Gastroesophageal sphincter (tissue), 4 donors: Measurements from ENCODE around the gene NFATC3. TPM values are rescaled to one million over a fixed set of nuclear protein-coding genes. Genes with fewer than 3 reads are reported as not detected.

Source experiments
- ATAC-seq: fragments of 150-250 bp; one replicate; pipeline ENCODE4 v1.9.1; 2016; ENCODE audit warnings: mild to moderate bottlenecking, moderate library complexity
- H3K27ac ChIP-seq, 4 donors: fragments of 200-600 bp; sonication (generic) in 3 of 4; 1 replicate in 3 of 4; 2 replicates in 1 of 4; pipeline ENCODE4 v1.5.1; 2016 to 2019
- H3K27me3 ChIP-seq: fragments of 200-600 bp; sonication (generic); one replicate; pipeline ENCODE4 v1.5.1; 2019
- H3K36me3 ChIP-seq, 2 donors: fragments of 200-600 bp; sonication (generic); one replicate each; pipeline ENCODE4 v1.5.1; 2019; ENCODE audit warnings: control low read depth in 1 of 2
- H3K4me1 ChIP-seq, 3 donors: fragments of 200-600 bp; sonication (generic); 1 replicate in 2 of 3; 2 replicates in 1 of 3; pipeline ENCODE4 v1.5.1; 2016 to 2019; ENCODE audit warnings: control low read depth in 2 of 3
- H3K4me3 ChIP-seq, 2 donors: fragments of 200-600 bp; sonication (generic); one replicate each; pipeline ENCODE4 v1.5.1; 2019; ENCODE audit warnings: mild to moderate bottlenecking in 1 of 2, moderate library complexity in 1 of 2
- H3K9me3 ChIP-seq, 3 donors: fragments of 200-600 bp; sonication (generic); one replicate each; pipeline ENCODE4 v1.5.1; 2017 to 2019; ENCODE audit warnings: control low read depth in 2 of 3
- CTCF ChIP-seq, 4 experiments: fragments of 200-600 bp in 2 of 4; fragments of 450-650 bp in 2 of 4; sonication (generic) in 1 of 4; IDR thresholded peaks; one replicate each; pipeline ENCODE4 v1.5.1; 2017 to 2019; ENCODE audit warnings: antibody characterized with exemption in 4 of 4, mild to moderate bottlenecking in 2 of 4, moderate library complexity in 2 of 4
- EP300 ChIP-seq: sonication (generic); formaldehyde crosslinking; IDR thresholded peaks from one replicate; pipeline ENCODE4 v1.6.1; 2017; ENCODE audit warnings: antibody characterized with exemption, mild to moderate bottlenecking
- POLR2A ChIP-seq, 2 donors: fragments of 450-650 bp; IDR thresholded peaks; one replicate each; pipeline ENCODE4 v1.6.1; 2017; ENCODE audit warnings: antibody characterized with exemption in 2 of 2, mild to moderate bottlenecking in 2 of 2, moderate library complexity in 1 of 2
- POLR2AphosphoS5 ChIP-seq: sonication (generic); formaldehyde crosslinking; IDR thresholded peaks from one replicate; pipeline ENCODE4 v1.6.1; 2017; ENCODE audit warnings: antibody characterized with exemption
- WGBS, 2 donors: methylation state at CpG; one replicate each; pipeline ENCODE4 v1.1.5; 2018; ENCODE audit warnings: low coverage in 1 of 2; 5-methylcytosine and 5-hydroxymethylcytosine counted together
- total RNA-seq, 4 donors: library from RNA; depleted of rRNA; stranded (reverse); fragments of >200 nt; gene quantifications; one replicate each; pipeline ENCODE4 v1.1.0, GENCODE V29; 2016

NFATC3 gene
- total RNA-seq, 4 donors from 2014 or later: 42.4 to 50.6 (median 49.3) TPM

GRCh38 chr16:68075980-68076379, 9.2 kb upstream of the NFATC3 start:
- Histone ChIP-seq H3K36me3 (peaks cover 0 to 86% of the 10 kb centered on the region in 2 donors), H3K27me3 (no peaks in the 10 kb centered on the region), H3K4me3 (no peak overlapping the region), H3K9me3 (no peaks in the 10 kb centered on the region), H3K4me1 (peaks cover 0 to 26% (median 15%) of the 10 kb centered on the region in 3 donors), H3K27ac (no peak overlapping the region)
- no peak for TF ChIP-seq POLR2A (IDR thresholded peaks at IDR 0.05)
- TF ChIP-seq POLR2AphosphoS5: no peak
- TF ChIP-seq CTCF (IDR thresholded peaks at IDR 0.05): no peak
- no peak for TF ChIP-seq EP300
- no peak for ATAC-seq
- WGBS, 2 donors: 90 to 95% methylated on average over 2 to 3 of the region's 3 CpGs

GRCh38 chr16:68076560-68076959, 8.6 kb upstream of the NFATC3 start:
- Histone ChIP-seq H3K27me3 (no peaks in the 10 kb centered on the region), H3K36me3 (peaks cover 0 to 80% of the 10 kb centered on the region in 2 donors), H3K4me1 (peaks cover 0 to 30% (median 20%) of the 10 kb centered on the region in 3 donors), H3K9me3 (no peaks in the 10 kb centered on the region), H3K4me3 (no peak overlapping the region), H3K27ac (no peak overlapping the region)
- ATAC-seq: no peak
- 90% methylated on average over 2 of the region's 3 CpGs; no CpG with 5 or more reads in 1 of the 2 donors for WGBS, 2 donors
- TF ChIP-seq POLR2A (IDR thresholded peaks at IDR 0.05) (no peak), EP300 (no peak), POLR2AphosphoS5 (no peak), CTCF (IDR thresholded peaks at IDR 0.05) (no peak)

GRCh38 chr16:68077866-68078700, 7.1 kb upstream of the NFATC3 start:
- Histone ChIP-seq H3K9me3 (no peaks in the 10 kb centered on the region), H3K27ac (peak overlapping the region in 1 of 4 donors; percentile 81), H3K36me3 (peaks cover 0 to 65% of the 10 kb centered on the region in 2 donors), H3K27me3 (no peaks in the 10 kb centered on the region), H3K4me1 (peaks cover 0 to 44% (median 20%) of the 10 kb centered on the region in 3 donors), H3K4me3 (no peak overlapping the region)
- no peak for TF ChIP-seq POLR2AphosphoS5
- no peak for TF ChIP-seq CTCF (IDR thresholded peaks at IDR 0.05)
- TF ChIP-seq EP300: no peak
- TF ChIP-seq POLR2A (IDR thresholded peaks at IDR 0.05): no peak
- WGBS, 2 donors: 86 to 90% methylated on average over 3 to 7 of the region's 7 CpGs
- no peak for ATAC-seq

- Histone ChIP-seq H3K4me3 (no peak overlapping the region), H3K4me1 (peaks cover 0 to 52% (median 21%) of the 10 kb centered on the region in 3 donors), H3K27ac (peak overlapping the region in 3 of 4 donors; percentile 81 to 96 (median 83)), H3K27me3 (no peaks in the 10 kb centered on the region), H3K36me3 (peaks cover 0 to 57% of the 10 kb centered on the region in 2 donors), H3K9me3 (no peaks in the 10 kb centered on the region)
- no peak for ATAC-seq
- WGBS, 2 donors: no CpG with 5 or more reads among the region's 8 CpGs
- TF ChIP-seq POLR2A (IDR thresholded peaks at IDR 0.05) (no peak), CTCF (IDR thresholded peaks at IDR 0.05) (no peak), EP300 (no peak), POLR2AphosphoS5 (no peak)
These were observed 6.3 kb upstream of the NFATC3 start for GRCh38 chr16:68078701-68079375.

GRCh38 chr16:68079376-68079625, 5.9 kb upstream of the NFATC3 start:
- ATAC-seq: no peak
- H3K36me3 ChIP-seq: peaks cover 0 to 52% of the 10 kb centered on the region in 2 donors
- H3K4me1 ChIP-seq: peaks cover 0 to 56% (median 26%) of the 10 kb centered on the region in 3 donors
- no peak overlapping the region for H3K4me3 ChIP-seq
- peak overlapping the region in 3 of 4 donors; percentile 81 to 96 (median 83) for H3K27ac ChIP-seq
- TF ChIP-seq CTCF (IDR thresholded peaks at IDR 0.05) (no peak), POLR2A (IDR thresholded peaks at IDR 0.05) (no peak), EP300 (no peak), POLR2AphosphoS5 (no peak)
- no peaks in the 10 kb centered on the region for H3K9me3 ChIP-seq
- H3K27me3 ChIP-seq: no peaks in the 10 kb centered on the region
